SK-N-SH (cell line): ENCODE measurements around the gene NPIPB6.

Experiments used
- CTCF ChIP-seq: fragments of 200-600 bp; sonication (generic); IDR thresholded peaks from 2 replicates; pipeline ENCODE4 v1.6.1; 2017; ENCODE audit warnings: antibody characterized with exemption, mild to moderate bottlenecking, moderate library complexity
- MAX ChIP-seq: IDR thresholded peaks from 2 replicates; pipeline ENCODE4 v1.4.0; 2012; ENCODE audit warnings: low read depth
- MEF2A ChIP-seq: IDR thresholded peaks from 2 replicates; pipeline ENCODE4 v1.4.0; 2012; ENCODE audit warnings: low read depth, borderline replicate concordance
- NRF1 ChIP-seq: IDR thresholded peaks from 2 replicates; pipeline ENCODE4 v1.6.1; 2012; ENCODE audit warnings: low read depth, mild to moderate bottlenecking, low read length
- POLR2AphosphoS5 ChIP-seq: IDR thresholded peaks from 2 replicates; pipeline ENCODE4 v1.6.1; 2012; ENCODE audit warnings: low read depth, low read length
- REST ChIP-seq: IDR thresholded peaks from 2 replicates; pipeline ENCODE4 v1.6.1; 2012; ENCODE audit warnings: mild to moderate bottlenecking, low read depth, low read length, moderate library complexity
- RFX5 ChIP-seq: IDR thresholded peaks from 2 replicates; pipeline ENCODE4 v1.6.1; 2012; ENCODE audit warnings: mild to moderate bottlenecking, improper control_type of control experiment, low read length
- TAF1 ChIP-seq: IDR thresholded peaks from 2 replicates; pipeline ENCODE4 v1.6.1; 2012; ENCODE audit warnings: low read depth, mild to moderate bottlenecking, low read length, moderate library complexity, borderline replicate concordance
- TCF12 ChIP-seq: IDR thresholded peaks from 2 replicates; pipeline ENCODE4 v1.4.0; 2012

GRCh38 chr16:28293601-28293960, 69.7 kb downstream of the NPIPB6 start:
- TF ChIP-seq CTCF (no peak), RFX5 (no peak), REST (no peak), TAF1 (no peak), MEF2A (no peak), TCF12 (no peak), POLR2AphosphoS5 (no peak), MAX (no peak), NRF1 (no peak)
